HepG2 (cell line): ENCODE measurements around the gene H2AZ2. TPM values are rescaled to one million over a fixed set of nuclear protein-coding genes. Genes with fewer than 3 reads are reported as not detected.

ENCODE experiments used
- CEBPB ChIP-seq: IDR thresholded peaks from 2 replicates; pipeline ENCODE4 v1.6.1; 2011; ENCODE audit warnings: low read depth, low read length, improper control_type of control experiment, borderline replicate concordance
- FOXA3 ChIP-seq: IDR thresholded peaks from 2 replicates; pipeline ENCODE4 v1.6.1; 2016; ENCODE audit warnings: missing genetic modification reagents, missing compliant biosample characterization
- HDAC1 ChIP-seq: sonication (generic); formaldehyde crosslinking; IDR thresholded peaks from 2 replicates; pipeline ENCODE4 v1.5.1; 2020; ENCODE audit warnings: mild to moderate bottlenecking, missing genetic modification reagents
- HNRNPL ChIP-seq: fragments of 200-400 bp; formaldehyde crosslinking; IDR thresholded peaks from 2 replicates; pipeline ENCODE4 v1.6.1; 2017; ENCODE audit warnings: mild to moderate bottlenecking, low read depth, low read length
- MAFG ChIP-seq: sonication (generic); formaldehyde crosslinking; IDR thresholded peaks from 2 replicates; pipeline ENCODE4 v1.5.1; 2020; ENCODE audit warnings: mild to moderate bottlenecking, missing genetic modification reagents
- MIER2 ChIP-seq: IDR thresholded peaks from 2 replicates; pipeline ENCODE4 v1.6.1; 2016; ENCODE audit warnings: missing biosample characterization, missing genetic modification reagents
- RBM22 ChIP-seq: fragments of 200-400 bp; formaldehyde crosslinking; optimal IDR thresholded peaks from 2 replicates; pipeline ENCODE3; 2017; ENCODE audit warnings: mild to moderate bottlenecking, low read length, moderate library complexity
- RXRA ChIP-seq: sonication (generic); formaldehyde crosslinking; IDR thresholded peaks from 2 replicates; pipeline ENCODE4 v1.5.1; 2020; ENCODE audit warnings: missing genetic modification reagents
- SAP130 ChIP-seq: IDR thresholded peaks from 2 replicates; pipeline ENCODE4 v1.6.1; 2016; ENCODE audit warnings: low read depth
- SMAD3 ChIP-seq: sonication (generic); formaldehyde crosslinking; IDR thresholded peaks from 2 replicates; pipeline ENCODE4 v1.4.0; 2020; ENCODE audit warnings: missing genetic modification reagents
- SRY ChIP-seq: sonication (generic); formaldehyde crosslinking; IDR thresholded peaks from 2 replicates; pipeline ENCODE4 v1.8.0; 2022; ENCODE audit warnings: mild to moderate bottlenecking, missing genetic modification reagents
- TBP ChIP-seq: sonication (generic); formaldehyde crosslinking; IDR thresholded peaks from 2 replicates; pipeline ENCODE4 v1.5.0; 2020; ENCODE audit warnings: missing genetic modification reagents
- ZNF101 ChIP-seq: sonication (generic); formaldehyde crosslinking; IDR thresholded peaks from 2 replicates; pipeline ENCODE4 v1.4.0; 2020; ENCODE audit warnings: mild to moderate bottlenecking, low read depth, missing genetic modification reagents, borderline replicate concordance
- ZNF180 ChIP-seq: sonication (generic); formaldehyde crosslinking; IDR thresholded peaks from 2 replicates; pipeline ENCODE4 v1.4.0; 2020; ENCODE audit warnings: low read depth, missing genetic modification reagents, borderline replicate concordance
- ZNF605 ChIP-seq: sonication (generic); formaldehyde crosslinking; IDR thresholded peaks from 2 replicates; pipeline ENCODE4 v1.8.0; 2022; ENCODE audit warnings: mild to moderate bottlenecking, missing genetic modification reagents
- polyA plus RNA-seq, 8 experiments: library from polyadenylated mRNA; depleted of rRNA in 3 of 8; stranded (reverse) in 7 of 8; unstranded in 1 of 8; fragments of >200 nt; fragmentation: Illumina TruSeq in 4 of 8; extraction: Trizol in 4 of 8; gene quantifications; 2 replicates each; pipeline versions ENCODE4 v1.2.1 to v1.2.3, GENCODE V29; 2011 to 2016; ENCODE audit warnings: low read depth in 4 of 8, missing spikeins in 1 of 8, mixed read lengths in 1 of 8; ENCODE audit not compliant: insufficient read depth in 1 of 8
- total RNA-seq, 5 experiments: library from RNA; depleted of rRNA; stranded (reverse); fragments of >200 nt; fragmentation: Illumina TruSeq; extraction: Trizol; gene quantifications; 2 replicates each; pipeline ENCODE4 v1.2.3, GENCODE V29; 2016; ENCODE audit warnings: low read depth in 1 of 5
- TF ChIP-seq, protein P1 (sequence below): sonication (generic); IDR thresholded peaks from 2 replicates; pipeline ENCODE4 v1.6.1; 2016; ENCODE audit warnings: low read depth, borderline replicate concordance
- TF ChIP-seq, protein P2 (sequence below): sonication (generic); formaldehyde crosslinking; IDR thresholded peaks from 2 replicates; pipeline ENCODE4 v1.4.0; 2020; ENCODE audit warnings: missing genetic modification reagents
- TF ChIP-seq, protein P3 (sequence below): sonication (generic); formaldehyde crosslinking; IDR thresholded peaks from 2 replicates; pipeline ENCODE4 v1.4.0; 2020; ENCODE audit warnings: missing genetic modification reagents
- TF ChIP-seq, protein P4 (sequence below): sonication (generic); formaldehyde crosslinking; IDR thresholded peaks from 2 replicates; pipeline ENCODE4 v1.4.0; 2020; ENCODE audit warnings: missing genetic modification reagents, borderline replicate concordance
- TF ChIP-seq, protein P5 (sequence below): sonication (generic); formaldehyde crosslinking; conservative IDR thresholded peaks from 2 replicates; pipeline ENCODE4 v1.5.0; 2020; ENCODE audit warnings: missing genetic modification reagents

Gene H2AZ2
- total and polyA plus RNA-seq, 2 of the 13 experiments (the other 11 are each of a cell fraction or from before 2014, with no cell fraction given) = 121 to 223 TPM

DNA sequence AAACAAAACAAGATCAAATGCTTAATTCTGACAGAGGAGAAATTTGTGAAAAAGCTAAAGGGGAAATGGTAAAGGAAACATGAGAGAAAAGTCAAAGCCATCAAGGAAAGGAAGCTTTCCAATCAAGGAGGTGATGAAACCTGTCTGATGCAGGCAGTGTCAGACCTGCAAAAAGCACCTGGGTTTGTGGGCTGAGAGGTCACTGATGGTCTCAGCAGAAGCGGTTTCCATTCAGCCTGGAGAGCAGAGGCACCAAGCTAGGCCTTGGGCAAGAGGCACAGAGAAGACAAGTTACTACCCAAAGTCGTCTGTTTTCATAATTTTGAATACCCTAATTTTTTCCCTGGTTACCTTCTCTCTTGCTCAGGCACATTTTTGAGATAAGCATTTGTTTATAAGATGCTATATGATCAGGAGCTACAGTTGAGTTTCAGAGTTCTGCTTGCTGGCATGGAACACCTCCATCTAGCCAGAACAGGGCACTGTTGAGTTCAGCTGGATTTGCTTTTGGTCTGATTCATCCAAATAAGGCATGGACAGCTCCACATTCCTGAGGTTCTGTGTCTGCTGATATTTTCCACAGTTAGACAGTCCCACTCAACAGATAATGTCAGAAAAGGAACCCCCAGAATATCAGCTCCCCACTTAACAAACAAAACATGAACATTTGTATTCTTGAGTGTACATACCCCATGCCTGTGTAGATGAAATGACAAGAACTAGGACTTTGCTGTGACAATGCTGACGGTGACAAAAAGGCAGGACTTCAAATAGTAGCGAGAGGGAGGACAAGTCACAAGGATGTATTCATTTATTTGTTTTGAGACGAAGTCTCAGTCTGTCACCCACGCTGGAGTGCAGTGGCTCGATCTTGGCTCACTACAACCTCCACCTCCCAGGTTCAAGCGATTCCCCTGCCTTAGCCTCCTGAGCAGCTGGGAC, 56.3 kb downstream of the H2AZ2 start (continued):
- TF ChIP-seq RBM22 (no peak), ZNF101 (no peak), ZNF605 (CRISPR knock-in tag) (0 out of 2 replicates have a peak, but pooled peaks have one; percentile 13), HNRNPL (no peak), MIER2 (CRISPR knock-in tag) (peak; percentile 58; the same call in 1 of the 2 replicates), ZNF180 (CRISPR knock-in tag) (no peak), TBP (no peak), SAP130 (CRISPR knock-in tag) (peak; percentile 50; the same call in 1 of the 2 replicates), CEBPB (no peak), HDAC1 (CRISPR knock-in tag) (no peak), RXRA (CRISPR knock-in tag) (no peak), MAFG (no peak), SMAD3 (no peak), FOXA3 (no peak), SRY (CRISPR knock-in tag) (no peak)
- TF ChIP-seq, protein P1, sequence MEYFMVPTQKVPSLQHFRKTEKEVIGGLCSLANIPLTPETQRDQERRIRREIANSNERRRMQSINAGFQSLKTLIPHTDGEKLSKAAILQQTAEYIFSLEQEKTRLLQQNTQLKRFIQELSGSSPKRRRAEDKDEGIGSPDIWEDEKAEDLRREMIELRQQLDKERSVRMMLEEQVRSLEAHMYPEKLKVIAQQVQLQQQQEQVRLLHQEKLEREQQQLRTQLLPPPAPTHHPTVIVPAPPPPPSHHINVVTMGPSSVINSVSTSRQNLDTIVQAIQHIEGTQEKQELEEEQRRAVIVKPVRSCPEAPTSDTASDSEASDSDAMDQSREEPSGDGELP = peak; percentile 39; the same call in 1 of the 2 replicates
- TF ChIP-seq, protein P2, sequence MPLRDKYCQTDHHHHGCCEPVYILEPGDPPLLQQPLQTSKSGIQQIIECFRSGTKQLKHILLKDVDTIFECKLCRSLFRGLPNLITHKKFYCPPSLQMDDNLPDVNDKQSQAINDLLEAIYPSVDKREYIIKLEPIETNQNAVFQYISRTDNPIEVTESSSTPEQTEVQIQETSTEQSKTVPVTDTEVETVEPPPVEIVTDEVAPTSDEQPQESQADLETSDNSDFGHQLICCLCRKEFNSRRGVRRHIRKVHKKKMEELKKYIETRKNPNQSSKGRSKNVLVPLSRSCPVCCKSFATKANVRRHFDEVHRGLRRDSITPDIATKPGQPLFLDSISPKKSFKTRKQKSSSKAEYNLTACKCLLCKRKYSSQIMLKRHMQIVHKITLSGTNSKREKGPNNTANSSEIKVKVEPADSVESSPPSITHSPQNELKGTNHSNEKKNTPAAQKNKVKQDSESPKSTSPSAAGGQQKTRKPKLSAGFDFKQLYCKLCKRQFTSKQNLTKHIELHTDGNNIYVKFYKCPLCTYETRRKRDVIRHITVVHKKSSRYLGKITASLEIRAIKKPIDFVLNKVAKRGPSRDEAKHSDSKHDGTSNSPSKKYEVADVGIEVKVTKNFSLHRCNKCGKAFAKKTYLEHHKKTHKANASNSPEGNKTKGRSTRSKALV = no peak
- TF ChIP-seq, protein P3, sequence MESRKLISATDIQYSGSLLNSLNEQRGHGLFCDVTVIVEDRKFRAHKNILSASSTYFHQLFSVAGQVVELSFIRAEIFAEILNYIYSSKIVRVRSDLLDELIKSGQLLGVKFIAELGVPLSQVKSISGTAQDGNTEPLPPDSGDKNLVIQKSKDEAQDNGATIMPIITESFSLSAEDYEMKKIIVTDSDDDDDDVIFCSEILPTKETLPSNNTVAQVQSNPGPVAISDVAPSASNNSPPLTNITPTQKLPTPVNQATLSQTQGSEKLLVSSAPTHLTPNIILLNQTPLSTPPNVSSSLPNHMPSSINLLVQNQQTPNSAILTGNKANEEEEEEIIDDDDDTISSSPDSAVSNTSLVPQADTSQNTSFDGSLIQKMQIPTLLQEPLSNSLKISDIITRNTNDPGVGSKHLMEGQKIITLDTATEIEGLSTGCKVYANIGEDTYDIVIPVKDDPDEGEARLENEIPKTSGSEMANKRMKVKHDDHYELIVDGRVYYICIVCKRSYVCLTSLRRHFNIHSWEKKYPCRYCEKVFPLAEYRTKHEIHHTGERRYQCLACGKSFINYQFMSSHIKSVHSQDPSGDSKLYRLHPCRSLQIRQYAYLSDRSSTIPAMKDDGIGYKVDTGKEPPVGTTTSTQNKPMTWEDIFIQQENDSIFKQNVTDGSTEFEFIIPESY (CRISPR knock-in tag) = no peak
- TF ChIP-seq, protein P4, sequence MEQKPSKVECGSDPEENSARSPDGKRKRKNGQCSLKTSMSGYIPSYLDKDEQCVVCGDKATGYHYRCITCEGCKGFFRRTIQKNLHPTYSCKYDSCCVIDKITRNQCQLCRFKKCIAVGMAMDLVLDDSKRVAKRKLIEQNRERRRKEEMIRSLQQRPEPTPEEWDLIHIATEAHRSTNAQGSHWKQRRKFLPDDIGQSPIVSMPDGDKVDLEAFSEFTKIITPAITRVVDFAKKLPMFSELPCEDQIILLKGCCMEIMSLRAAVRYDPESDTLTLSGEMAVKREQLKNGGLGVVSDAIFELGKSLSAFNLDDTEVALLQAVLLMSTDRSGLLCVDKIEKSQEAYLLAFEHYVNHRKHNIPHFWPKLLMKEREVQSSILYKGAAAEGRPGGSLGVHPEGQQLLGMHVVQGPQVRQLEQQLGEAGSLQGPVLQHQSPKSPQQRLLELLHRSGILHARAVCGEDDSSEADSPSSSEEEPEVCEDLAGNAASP (CRISPR knock-in tag) = no peak
- TF ChIP-seq, protein P5, sequence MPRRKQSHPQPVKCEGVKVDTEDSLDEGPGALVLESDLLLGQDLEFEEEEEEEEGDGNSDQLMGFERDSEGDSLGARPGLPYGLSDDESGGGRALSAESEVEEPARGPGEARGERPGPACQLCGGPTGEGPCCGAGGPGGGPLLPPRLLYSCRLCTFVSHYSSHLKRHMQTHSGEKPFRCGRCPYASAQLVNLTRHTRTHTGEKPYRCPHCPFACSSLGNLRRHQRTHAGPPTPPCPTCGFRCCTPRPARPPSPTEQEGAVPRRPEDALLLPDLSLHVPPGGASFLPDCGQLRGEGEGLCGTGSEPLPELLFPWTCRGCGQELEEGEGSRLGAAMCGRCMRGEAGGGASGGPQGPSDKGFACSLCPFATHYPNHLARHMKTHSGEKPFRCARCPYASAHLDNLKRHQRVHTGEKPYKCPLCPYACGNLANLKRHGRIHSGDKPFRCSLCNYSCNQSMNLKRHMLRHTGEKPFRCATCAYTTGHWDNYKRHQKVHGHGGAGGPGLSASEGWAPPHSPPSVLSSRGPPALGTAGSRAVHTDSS (CRISPR knock-in tag) = no peak
